ENCODE data around the gene ZNF679.
"Not testable (repeated sequence)": the region's sequence is repeated elsewhere in the genome, so short reads cannot be mapped to it uniquely, and the experiment has no call there.

Gene ZNF679

GRCh38 chr7:64312826-64313225, 84.6 kb downstream of the ZNF679 start:
- DNase-seq, result no peak

- DNase-seq, result peak; percentile 93
Measured at GRCh38 chr7:64313740-64314491, 85.6 kb downstream of the ZNF679 start, which contains the start of gene ZNF736. TSS of gene ZNF736 (plus strand) at chr7:64313961. CDS start at chr7:64314151, 190 bp downstream.

GRCh38 chr7:64314566-64314965, 86.3 kb downstream of the ZNF679 start:
- no peak for DNase-seq

- DNase-seq, result not testable (repeated sequence)
Measured at GRCh38 chr7:64316031-64316742, 87.9 kb downstream of the ZNF679 start.

Data from CD4-positive, alpha-beta T cell treated with Interleukin-21 for 1 hour (primary cell).